ENCODE data around the gene MTF2. TPM values are rescaled to one million over a fixed set of nuclear protein-coding genes. Genes with fewer than 3 reads are reported as not detected.
"Not testable (repeated sequence)": the region's sequence is repeated elsewhere in the genome, so short reads cannot be mapped to it uniquely, and the experiment has no call there.

The MTF2 gene
- total RNA-seq, 1 experiment from 2014 or later, result 17.0 TPM

GRCh38 chr1:93155335-93155734 is 76.3 kb downstream of the MTF2 start:
- intact Hi-C loops (cut with micrococcal nuclease), result no loop called here
- H3K36me3 Mint-ChIP-seq (ENCODE audit: insufficient read depth, unreplicated experiment), result peaks cover 90% of the 10 kb centered on the region
- DNase-seq (ENCODE audit: unreplicated experiment), result no peak
- BruUV-seq (replicated peaks), result no TSS peak
- no peak overlapping the region for H3K4me3 Mint-ChIP-seq (ENCODE audit: unreplicated experiment)
- no peaks in the 10 kb centered on the region for H3K27me3 Mint-ChIP-seq (ENCODE audit: insufficient read depth, unreplicated experiment)
- H3K27ac Mint-ChIP-seq (ENCODE audit: low read depth, unreplicated experiment), result no peak overlapping the region
- no peaks in the 10 kb centered on the region for H3K9me3 Mint-ChIP-seq (ENCODE audit: unreplicated experiment)
- TF ChIP-seq CTCF (IDR thresholded peaks at IDR 0.05; ENCODE audit: unreplicated experiment), result no peak
- no peaks in the 10 kb centered on the region for H3K4me1 Mint-ChIP-seq (ENCODE audit: insufficient read depth, unreplicated experiment)
- CTCF ChIA-PET, result interaction anchor here (1.1 kb wide), 1 partner anchor 161 kb away, joined by 3 read pairs; no protein-coding TSS in a partner anchor
- POLR2A ChIA-PET, result interaction anchor here (0.6 to 1.1 kb wide), 7 partner anchors 18 to 128 kb away, joined by 3 to 5 read pairs (median 3); no protein-coding TSS in a partner anchor

GRCh38 chr1:93159337-93159736 is 80.3 kb downstream of the MTF2 start:
- CTCF ChIA-PET, result no interaction called here
- Mint-ChIP-seq H3K4me3 (ENCODE audit: unreplicated experiment) (no peak overlapping the region), H3K4me1 (ENCODE audit: insufficient read depth, unreplicated experiment) (peaks cover 8% of the 10 kb centered on the region), H3K27me3 (ENCODE audit: insufficient read depth, unreplicated experiment) (no peaks in the 10 kb centered on the region), H3K36me3 (ENCODE audit: insufficient read depth, unreplicated experiment) (peaks cover 68% of the 10 kb centered on the region), H3K27ac (ENCODE audit: low read depth, unreplicated experiment) (peak overlapping the region; percentile 39), H3K9me3 (ENCODE audit: unreplicated experiment) (no peaks in the 10 kb centered on the region)
- DNase-seq (ENCODE audit: unreplicated experiment), result no peak
- TF ChIP-seq CTCF (IDR thresholded peaks at IDR 0.05; ENCODE audit: unreplicated experiment), result no peak
- intact Hi-C loops (cut with micrococcal nuclease), result no loop called here
- BruUV-seq (replicated peaks), result no TSS peak
- POLR2A ChIA-PET, result interaction anchor here (0.9 to 1.0 kb wide), 2 partner anchors 9 to 14 kb away, joined by 3 read pairs; no protein-coding TSS in a partner anchor

GRCh38 chr1:93163314-93163713 is 84.2 kb downstream of the MTF2 start:
- intact Hi-C loops (cut with micrococcal nuclease); H3K27me3 Mint-ChIP-seq (ENCODE audit: insufficient read depth, unreplicated experiment); CTCF ChIA-PET; H3K27ac Mint-ChIP-seq (ENCODE audit: low read depth, unreplicated experiment); DNase-seq (ENCODE audit: unreplicated experiment); H3K4me3 Mint-ChIP-seq (ENCODE audit: unreplicated experiment); BruUV-seq (replicated peaks): not testable (repeated sequence)
- Mint-ChIP-seq H3K36me3 (ENCODE audit: insufficient read depth, unreplicated experiment) (peaks cover 43% of the 10 kb centered on the region), H3K4me1 (ENCODE audit: insufficient read depth, unreplicated experiment) (peaks cover 15% of the 10 kb centered on the region), H3K9me3 (ENCODE audit: unreplicated experiment) (peaks cover 18% of the 10 kb centered on the region)
- POLR2A ChIA-PET, result interaction anchor here (0.6 to 1.9 kb wide), 2 partner anchors 84 to 96 kb away, joined by 3 to 5 read pairs; partner anchors contain the start of gene MTF2

DNA sequence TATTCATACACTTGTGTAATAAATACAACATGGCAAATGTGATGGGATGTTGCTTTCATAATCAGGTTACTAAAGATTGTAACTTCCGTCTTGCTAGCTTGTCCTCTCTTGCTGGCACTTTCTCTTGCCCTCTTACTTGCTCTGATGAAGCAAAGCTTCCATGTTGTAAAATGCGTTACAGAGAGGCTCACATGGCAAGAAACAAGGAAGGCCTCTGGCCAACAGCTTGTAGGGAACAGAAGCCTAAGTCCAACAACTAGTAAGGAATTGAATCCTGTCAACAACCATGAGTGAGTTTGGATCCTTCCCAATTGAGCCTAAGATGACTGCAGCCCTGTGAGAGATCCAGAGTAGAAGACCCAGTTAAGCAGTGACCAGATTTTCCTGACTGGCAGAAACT is 85.7 kb downstream of the MTF2 start:
- peaks cover 33% of the 10 kb centered on the region for H3K36me3 Mint-ChIP-seq (ENCODE audit: insufficient read depth, unreplicated experiment)
- H3K27ac Mint-ChIP-seq (ENCODE audit: low read depth, unreplicated experiment), result no peak overlapping the region
- peaks cover 18% of the 10 kb centered on the region for H3K9me3 Mint-ChIP-seq (ENCODE audit: unreplicated experiment)
- ChIA-PET CTCF (no interaction called here), POLR2A (interaction anchor here (1.9 to 2.3 kb wide), 3 partner anchors 11 to 86 kb away, joined by 5 to 7 read pairs (median 6); partner anchors contain the start of gene MTF2)
- no peaks in the 10 kb centered on the region for H3K27me3 Mint-ChIP-seq (ENCODE audit: insufficient read depth, unreplicated experiment)
- no TSS peak for BruUV-seq (replicated peaks)
- no peak overlapping the region for H3K4me3 Mint-ChIP-seq (ENCODE audit: unreplicated experiment)
- intact Hi-C loops (cut with micrococcal nuclease), result no loop called here
- peaks cover 15% of the 10 kb centered on the region for H3K4me1 Mint-ChIP-seq (ENCODE audit: insufficient read depth, unreplicated experiment)
- no peak for TF ChIP-seq CTCF (IDR thresholded peaks at IDR 0.05; ENCODE audit: unreplicated experiment)
- DNase-seq (ENCODE audit: unreplicated experiment), result no peak

- intact Hi-C loops (cut with micrococcal nuclease); DNase-seq (ENCODE audit: unreplicated experiment); CTCF ChIA-PET; BruUV-seq (replicated peaks); H3K27ac Mint-ChIP-seq (ENCODE audit: low read depth, unreplicated experiment); H3K4me3 Mint-ChIP-seq (ENCODE audit: unreplicated experiment); H3K27me3 Mint-ChIP-seq (ENCODE audit: insufficient read depth, unreplicated experiment): not testable (repeated sequence)
- peaks cover 18% of the 10 kb centered on the region for H3K9me3 Mint-ChIP-seq (ENCODE audit: unreplicated experiment)
- POLR2A ChIA-PET, result interaction anchor here (2.1 to 2.3 kb wide), 2 partner anchors 10 to 14 kb away, joined by 6 to 7 read pairs; no protein-coding TSS in a partner anchor
- peaks cover 15% of the 10 kb centered on the region for H3K4me1 Mint-ChIP-seq (ENCODE audit: insufficient read depth, unreplicated experiment)
- H3K36me3 Mint-ChIP-seq (ENCODE audit: insufficient read depth, unreplicated experiment), result peaks cover 31% of the 10 kb centered on the region
Observed at GRCh38 chr1:93165895-93166294, 86.8 kb downstream of the MTF2 start.

All from MCF 10A (cell line).